22Rv1 (cell line): ENCODE results near the gene ELOVL2.

ENCODE experiments used
- ZFX ChIP-seq: fragments of 450-650 bp; IDR thresholded peaks from 2 replicates; pipeline ENCODE4 v1.6.1; 2017; ENCODE audit warnings: antibody characterized with exemption, borderline replicate concordance
- TF ChIP-seq, protein P1 (sequence below): fragments of 450-650 bp; IDR thresholded peaks from 2 replicates; pipeline ENCODE4 v1.5.1; 2017; ENCODE audit warnings: mild to moderate bottlenecking

DNA sequence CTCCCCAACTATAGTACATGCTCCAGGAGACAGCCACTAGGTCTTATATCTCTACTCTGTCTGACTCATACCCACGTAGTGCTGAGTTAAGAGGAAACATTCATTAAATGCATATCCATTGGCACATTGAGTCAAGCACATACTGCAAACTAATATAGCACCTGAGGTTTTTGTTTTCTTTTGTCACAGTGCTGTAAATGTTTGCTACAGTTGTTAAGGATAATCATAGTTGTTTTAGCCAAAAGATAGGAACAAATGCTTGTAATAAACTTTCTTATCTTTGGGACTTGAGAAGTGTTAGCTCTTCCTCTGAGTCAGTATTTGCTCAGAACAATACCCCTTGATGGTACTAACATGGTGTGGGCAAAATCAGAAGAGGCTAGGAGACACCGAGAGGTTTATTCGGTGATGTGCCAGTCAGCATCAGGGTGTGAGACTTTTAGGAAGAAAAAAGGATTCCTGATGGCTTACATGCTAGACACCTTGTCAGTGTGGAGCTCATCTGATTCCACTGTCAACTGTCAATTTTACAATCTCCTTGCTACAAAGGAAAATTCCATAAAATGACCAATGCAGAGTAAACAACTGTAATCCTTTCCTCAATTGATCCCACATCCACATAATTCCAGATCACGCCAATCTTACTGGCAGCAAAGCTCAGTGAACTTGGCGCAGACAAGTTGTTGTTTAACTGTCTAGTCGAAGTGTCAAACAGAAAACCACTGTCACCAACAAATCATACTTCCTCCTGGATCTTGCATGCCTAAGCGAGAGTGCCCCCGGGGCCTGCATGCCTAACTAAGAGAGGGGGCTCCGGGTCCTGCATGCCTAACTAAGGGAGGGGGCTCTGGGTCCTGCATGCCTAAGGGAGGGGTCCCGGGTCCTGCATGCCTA, 36.1 kb downstream of the ELOVL2 start:
- TF ChIP-seq, protein P1, sequence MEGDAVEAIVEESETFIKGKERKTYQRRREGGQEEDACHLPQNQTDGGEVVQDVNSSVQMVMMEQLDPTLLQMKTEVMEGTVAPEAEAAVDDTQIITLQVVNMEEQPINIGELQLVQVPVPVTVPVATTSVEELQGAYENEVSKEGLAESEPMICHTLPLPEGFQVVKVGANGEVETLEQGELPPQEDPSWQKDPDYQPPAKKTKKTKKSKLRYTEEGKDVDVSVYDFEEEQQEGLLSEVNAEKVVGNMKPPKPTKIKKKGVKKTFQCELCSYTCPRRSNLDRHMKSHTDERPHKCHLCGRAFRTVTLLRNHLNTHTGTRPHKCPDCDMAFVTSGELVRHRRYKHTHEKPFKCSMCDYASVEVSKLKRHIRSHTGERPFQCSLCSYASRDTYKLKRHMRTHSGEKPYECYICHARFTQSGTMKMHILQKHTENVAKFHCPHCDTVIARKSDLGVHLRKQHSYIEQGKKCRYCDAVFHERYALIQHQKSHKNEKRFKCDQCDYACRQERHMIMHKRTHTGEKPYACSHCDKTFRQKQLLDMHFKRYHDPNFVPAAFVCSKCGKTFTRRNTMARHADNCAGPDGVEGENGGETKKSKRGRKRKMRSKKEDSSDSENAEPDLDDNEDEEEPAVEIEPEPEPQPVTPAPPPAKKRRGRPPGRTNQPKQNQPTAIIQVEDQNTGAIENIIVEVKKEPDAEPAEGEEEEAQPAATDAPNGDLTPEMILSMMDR: no peak
- no peak for TF ChIP-seq ZFX
